A549 (cell line): ENCODE results near the gene ATP6V0A1.

Experiments
- BHLHE40 ChIP-seq: IDR thresholded peaks from 2 replicates; pipeline ENCODE4 v1.6.1; 2012; ENCODE audit warnings: low read depth, low read length, inconsistent platforms
- CHD2 ChIP-seq: fragments of 150-350 bp; IDR thresholded peaks from 2 replicates; pipeline ENCODE4 v1.6.1; 2014; ENCODE audit warnings: low read length; ENCODE audit not compliant: partially characterized antibody
- CTCF ChIP-seq: fragments of >200 bp; sonication (Bioruptor Twin); formaldehyde crosslinking; IDR thresholded peaks from 3 replicates; pipeline ENCODE4 v1.5.1; 2016
- EP300 ChIP-seq, 2 experiments: fragments of >200 bp; sonication (Bioruptor Twin); formaldehyde crosslinking; IDR thresholded peaks; 2 replicates in 1 of 2; 3 replicates in 1 of 2; pipeline ENCODE4 v1.6.1; 2016 to 2017
- FOSB ChIP-seq: fragments of 250-450 bp; sonication (Bioruptor Pico); IDR thresholded peaks from 2 replicates; pipeline ENCODE4 v1.5.0; 2020; ENCODE audit warnings: mild to moderate bottlenecking, moderate library complexity
- GATA3 ChIP-seq: IDR thresholded peaks from 2 replicates; pipeline ENCODE4 v1.6.1; 2012; ENCODE audit warnings: borderline replicate concordance
- HMGXB4 ChIP-seq: fragments of 250-450 bp; sonication (Bioruptor Pico); IDR thresholded peaks from 2 replicates; pipeline ENCODE4 v1.5.0; 2021; ENCODE audit warnings: mild to moderate bottlenecking, moderate library complexity, borderline replicate concordance
- POLR2A ChIP-seq: IDR thresholded peaks from 2 replicates; pipeline ENCODE4 v1.6.1; 2012; ENCODE audit warnings: mild to moderate bottlenecking, low read length
- RAD21 ChIP-seq, 2 experiments: fragments of >200 bp in 1 of 2; sonication (Bioruptor Twin) in 1 of 2; formaldehyde crosslinking in 1 of 2; IDR thresholded peaks in 1 of 2; conservative IDR thresholded peaks in 1 of 2; 2 replicates in 1 of 2; 3 replicates in 1 of 2; pipeline ENCODE4 v1.6.1; 2012 to 2018; ENCODE audit warnings: inconsistent platforms in 1 of 2
- USF2 ChIP-seq: fragments of 450-650 bp; IDR thresholded peaks from 2 replicates; pipeline ENCODE4 v1.6.1; 2014; ENCODE audit warnings: antibody characterized with exemption

- TF ChIP-seq CTCF (no peak), CHD2 (no peak), HMGXB4 (no peak), BHLHE40 (no peak), POLR2A (no peak), EP300 (IDR thresholded peaks at IDR 0.05) (no peak), FOSB (CRISPR knock-in tag) (no peak), RAD21 (conservative IDR thresholded peaks at IDR 0.05 in 1 of 2, IDR thresholded peaks at IDR 0.05 in 1 of 2) (no peak), USF2 (no peak), GATA3 (no peak)
These were observed 88.4 kb downstream of the ATP6V0A1 start for GRCh38 chr17:42547001-42547461.
